AG04450 (cell line): ENCODE measurements around the gene TRIM34. TPM values are rescaled to one million over a fixed set of nuclear protein-coding genes. Genes with fewer than 3 reads are reported as not detected.
"Not testable (repeated sequence)": the region's sequence is repeated elsewhere in the genome, so short reads cannot be mapped to it uniquely, and the experiment has no call there.

Experiments
- CTCF ChIA-PET: fragments of 300-600, 350-600 bp; formaldehyde crosslinking; extraction: SDS; loops from one replicate; lab custom pipeline; 2022; ENCODE audit warnings: antibody characterized with exemption, inconsistent platforms; lab: Charles Lee
- POLR2A ChIA-PET: fragments of 350-600 bp; formaldehyde crosslinking; extraction: SDS; loops from one replicate; lab custom pipeline; 2021; ENCODE audit warnings: antibody characterized with exemption, inconsistent platforms; lab: Yijun Ruan, JAX
- DNase-seq: peaks from one replicate; pipeline ENCODE4 v3.0.0-alpha.2; 2011; ENCODE audit warnings: low read depth, low spot score
- H3K27ac ChIP-seq: one replicate; pipeline ENCODE4 v1.5.1; 2012; ENCODE audit warnings: low read depth, low read length, control low read depth
- H3K27me3 ChIP-seq: one replicate; pipeline ENCODE4 v1.6.0; 2012; ENCODE audit warnings: low read length; ENCODE audit not compliant: control insufficient read depth, insufficient read depth
- H3K4me3 ChIP-seq: 2 replicates; pipeline ENCODE4 v1.5.1; 2011; ENCODE audit warnings: mild to moderate bottlenecking, low read depth, low read length, control low read depth
- H3K9me3 ChIP-seq: 2 replicates; pipeline ENCODE4 v1.5.1; 2012; ENCODE audit warnings: low read length; ENCODE audit not compliant: control insufficient read depth, insufficient read depth
- polyA plus RNA-seq: library from polyadenylated mRNA; depleted of rRNA; stranded (reverse); fragments of >200 nt; gene quantifications from 2 replicates; pipeline ENCODE4 v1.2.3, GENCODE V29; 2011
- TF ChIP-seq, protein P1 (sequence below): IDR thresholded peaks from 2 replicates; pipeline ENCODE4 v1.5.1; 2011; ENCODE audit warnings: low read depth, low read length, control low read depth, inconsistent platforms

Gene TRIM34
- polyA plus RNA-seq, 1 experiment = 18.3 TPM

- H3K4me3 ChIP-seq = no peak overlapping the region
- TF ChIP-seq, protein P1, sequence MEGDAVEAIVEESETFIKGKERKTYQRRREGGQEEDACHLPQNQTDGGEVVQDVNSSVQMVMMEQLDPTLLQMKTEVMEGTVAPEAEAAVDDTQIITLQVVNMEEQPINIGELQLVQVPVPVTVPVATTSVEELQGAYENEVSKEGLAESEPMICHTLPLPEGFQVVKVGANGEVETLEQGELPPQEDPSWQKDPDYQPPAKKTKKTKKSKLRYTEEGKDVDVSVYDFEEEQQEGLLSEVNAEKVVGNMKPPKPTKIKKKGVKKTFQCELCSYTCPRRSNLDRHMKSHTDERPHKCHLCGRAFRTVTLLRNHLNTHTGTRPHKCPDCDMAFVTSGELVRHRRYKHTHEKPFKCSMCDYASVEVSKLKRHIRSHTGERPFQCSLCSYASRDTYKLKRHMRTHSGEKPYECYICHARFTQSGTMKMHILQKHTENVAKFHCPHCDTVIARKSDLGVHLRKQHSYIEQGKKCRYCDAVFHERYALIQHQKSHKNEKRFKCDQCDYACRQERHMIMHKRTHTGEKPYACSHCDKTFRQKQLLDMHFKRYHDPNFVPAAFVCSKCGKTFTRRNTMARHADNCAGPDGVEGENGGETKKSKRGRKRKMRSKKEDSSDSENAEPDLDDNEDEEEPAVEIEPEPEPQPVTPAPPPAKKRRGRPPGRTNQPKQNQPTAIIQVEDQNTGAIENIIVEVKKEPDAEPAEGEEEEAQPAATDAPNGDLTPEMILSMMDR = no peak
- CTCF ChIA-PET = no interaction called here
- no peak overlapping the region for H3K27ac ChIP-seq
- H3K27me3 ChIP-seq = peaks cover 6% of the 10 kb centered on the region
- POLR2A ChIA-PET = no interaction called here
- no peak for DNase-seq
- H3K9me3 ChIP-seq = no peaks in the 10 kb centered on the region
These were observed 43.8 kb upstream of the TRIM34 start for GRCh38 chr11:5581014-5581413.

GRCh38 chr11:5584458-5584857, 40.3 kb upstream of the TRIM34 start:
- H3K4me3 ChIP-seq, H3K27ac ChIP-seq, POLR2A ChIA-PET, H3K9me3 ChIP-seq, CTCF ChIA-PET, DNase-seq, H3K27me3 ChIP-seq: not testable (repeated sequence)

DNA sequence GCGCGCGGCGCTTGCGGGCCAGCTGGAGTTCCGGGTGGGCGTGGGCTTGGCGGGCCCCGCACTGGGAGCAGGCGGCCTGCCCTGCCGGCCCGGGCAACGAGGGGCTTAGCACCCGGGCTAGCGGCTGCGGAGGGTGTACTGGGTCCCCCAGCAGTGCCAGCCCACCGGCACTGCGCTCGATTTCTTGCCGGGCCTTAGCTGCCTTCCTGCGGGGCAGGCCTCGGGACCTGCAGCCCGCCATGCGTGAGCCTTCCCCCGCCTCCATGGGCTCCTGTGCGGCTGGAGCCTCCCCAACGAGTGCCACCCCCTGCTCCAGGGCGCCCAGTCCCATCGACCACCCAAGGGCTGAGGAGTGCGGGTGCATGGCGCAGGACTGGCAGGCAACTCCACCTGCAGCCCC, 34.9 kb upstream of the TRIM34 start:
- DNase-seq, H3K27me3 ChIP-seq, H3K9me3 ChIP-seq, CTCF ChIA-PET, H3K4me3 ChIP-seq, POLR2A ChIA-PET, H3K27ac ChIP-seq: not testable (repeated sequence)

GRCh38 chr11:5591613-5592012, 33.2 kb upstream of the TRIM34 start:
- H3K27me3 ChIP-seq = no peaks in the 10 kb centered on the region
- no peak overlapping the region for H3K4me3 ChIP-seq
- peaks cover 4% of the 10 kb centered on the region; the same call in 1 of the 2 replicates for H3K9me3 ChIP-seq
- no peak overlapping the region for H3K27ac ChIP-seq
- CTCF ChIA-PET = interaction anchor here (1.0 kb wide), 1 partner anchor 93 kb away, joined by 3 read pairs; the partner anchor contains the start of gene TRIM5
- DNase-seq = no peak
- TF ChIP-seq, protein P1 = no peak
- POLR2A ChIA-PET = no interaction called here

DNA sequence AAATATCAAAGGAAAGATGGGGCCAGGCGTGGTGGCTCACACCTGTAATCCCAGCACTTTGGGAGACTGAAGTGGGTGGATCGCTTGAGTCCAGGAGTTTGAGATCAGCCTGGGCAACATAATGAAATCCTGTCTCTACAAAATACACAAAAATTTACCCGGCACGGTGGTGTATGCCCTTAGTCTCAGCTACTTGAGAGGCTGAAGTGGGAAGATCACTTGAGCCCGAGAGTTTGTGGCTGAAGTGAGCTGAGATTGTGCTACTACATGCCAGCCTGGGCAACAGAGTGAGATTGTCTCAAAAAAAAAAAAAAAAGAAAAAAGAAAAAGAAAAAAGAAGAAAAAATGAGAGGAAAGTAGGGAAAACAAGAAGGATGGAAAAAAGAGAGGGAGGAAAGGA, 32.2 kb upstream of the TRIM34 start:
- no peaks in the 10 kb centered on the region for H3K27me3 ChIP-seq
- TF ChIP-seq, protein P1 = no peak
- POLR2A ChIA-PET = interaction anchor here (0.7 kb wide), 1 partner anchor 98 kb away, joined by 3 read pairs; no protein-coding TSS in a partner anchor
- H3K27ac ChIP-seq = no peak overlapping the region
- peaks cover 4% of the 10 kb centered on the region; the same call in 1 of the 2 replicates for H3K9me3 ChIP-seq
- CTCF ChIA-PET = interaction anchor here (0.7 to 1.0 kb wide), 2 partner anchors 27 to 92 kb away, joined by 3 to 6 read pairs; partner anchors contain the start of gene TRIM5
- DNase-seq = no peak
- no peak overlapping the region for H3K4me3 ChIP-seq

DNA sequence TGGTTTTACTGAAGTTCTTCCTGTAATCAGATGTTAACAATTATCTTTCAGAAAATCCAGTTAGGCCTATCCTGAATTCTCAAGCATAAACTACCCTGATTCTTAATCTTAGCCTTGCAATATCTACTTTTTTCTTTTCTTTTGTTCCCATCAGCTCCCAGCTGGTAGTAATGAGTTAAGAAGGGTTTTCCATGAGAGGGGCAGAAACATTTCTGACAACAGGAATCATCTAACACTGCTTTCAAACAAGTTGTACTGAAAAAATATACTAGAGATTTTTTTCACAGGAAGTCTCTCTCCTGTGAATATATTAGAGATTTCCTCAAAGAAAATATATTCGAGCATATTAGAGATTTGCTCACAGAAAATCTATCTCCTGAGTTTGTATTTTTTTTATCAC, 31.7 kb upstream of the TRIM34 start:
- TF ChIP-seq, protein P1 = no peak
- ChIA-PET POLR2A (no interaction called here), CTCF (no interaction called here)
- H3K9me3 ChIP-seq = peaks cover 4% of the 10 kb centered on the region; the same call in 1 of the 2 replicates
- no peak overlapping the region for H3K27ac ChIP-seq
- H3K4me3 ChIP-seq = no peak overlapping the region
- no peak for DNase-seq
- no peaks in the 10 kb centered on the region for H3K27me3 ChIP-seq
